T47D (cell line): Measurements from ENCODE around the gene FBXO30.

Experiments used
- DNase-seq, 2 experiments: peaks; one replicate each; pipeline versions ENCODE4 v3.0.0 to v3.0.0-alpha.2; 2011 to 2012; ENCODE audit warnings: low read depth in 1 of 2, low spot score in 1 of 2
- JUND ChIP-seq: IDR thresholded peaks from 2 replicates; pipeline ENCODE4 v1.6.1; 2012; ENCODE audit warnings: low read depth
- in situ Hi-C: cut with HindIII; loops from 2 replicates; pipeline ENCODE4 v1.10.0; 2016; ENCODE audit warnings: low sequenced_read_pairs, low pct_unique_long_range_greater_than_20kb

FBXO30 gene

DNA sequence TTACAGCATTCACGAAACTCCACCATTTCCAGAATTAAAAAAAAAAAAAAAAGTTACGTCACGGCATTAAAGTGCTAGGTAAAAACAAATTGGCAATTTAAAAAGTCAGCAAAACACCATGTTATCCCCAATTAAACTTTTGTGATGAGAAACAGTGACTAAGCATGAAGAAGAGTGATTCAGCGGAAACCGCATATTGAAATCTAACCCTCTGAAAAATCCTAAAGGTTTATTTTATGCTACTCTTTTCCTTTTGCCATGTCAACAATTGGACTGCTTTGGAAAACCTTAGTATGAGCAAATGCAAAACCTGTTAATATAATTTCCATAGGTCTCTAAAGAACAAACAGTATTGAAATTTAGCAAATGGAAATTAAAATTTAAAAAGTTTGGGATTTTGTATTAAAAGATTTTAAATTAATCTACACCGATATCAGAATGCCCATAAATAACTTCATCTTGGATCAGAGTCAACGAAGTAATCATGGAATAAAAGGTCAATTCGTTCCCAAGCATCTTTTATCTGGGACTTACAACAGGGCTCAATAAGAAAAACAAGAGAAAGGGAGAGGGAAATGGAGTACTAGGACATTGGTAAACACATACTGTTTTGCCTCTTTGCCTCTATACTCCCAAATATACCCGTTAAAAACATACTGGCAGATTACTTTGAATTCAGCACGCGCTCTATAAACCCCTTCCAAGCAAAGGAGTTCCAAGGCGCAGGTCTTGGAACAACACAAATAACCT, 1.1 kb downstream of the FBXO30 start:
- DNase-seq, result peak in 1 of 2 experiments; percentile 4
- in situ Hi-C loops, result no loop called here
- TF ChIP-seq JUND, result no peak

DNA sequence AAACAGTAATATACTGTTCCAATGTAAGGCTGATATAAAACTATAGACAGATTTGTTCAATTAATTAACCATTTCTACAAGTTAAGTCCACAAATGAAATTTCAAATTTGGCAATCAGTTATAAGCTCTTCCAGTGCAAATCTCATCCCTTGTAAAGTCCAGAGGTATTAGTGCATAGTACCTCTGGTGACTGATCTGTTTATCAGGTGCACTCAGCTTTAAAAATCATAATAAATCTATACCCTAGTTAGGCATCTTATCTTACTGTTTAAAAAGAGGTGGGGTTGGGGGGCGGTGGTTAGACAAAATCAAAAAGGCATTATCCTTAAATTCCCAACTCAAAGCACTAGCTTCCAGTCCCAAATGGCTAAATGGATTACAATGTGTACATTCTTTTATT, 2.9 kb downstream of the FBXO30 start:
- TF ChIP-seq JUND, result no peak
- in situ Hi-C loops, result no loop called here

GRCh38 chr6:145809785-145810184, 4.8 kb downstream of the FBXO30 start:
- no peak for DNase-seq
- in situ Hi-C loops, result no loop called here
- no peak for TF ChIP-seq JUND

More for the DNA sequence above, 2.9 kb downstream of the FBXO30 start:
- no peak for DNase-seq

DNA sequence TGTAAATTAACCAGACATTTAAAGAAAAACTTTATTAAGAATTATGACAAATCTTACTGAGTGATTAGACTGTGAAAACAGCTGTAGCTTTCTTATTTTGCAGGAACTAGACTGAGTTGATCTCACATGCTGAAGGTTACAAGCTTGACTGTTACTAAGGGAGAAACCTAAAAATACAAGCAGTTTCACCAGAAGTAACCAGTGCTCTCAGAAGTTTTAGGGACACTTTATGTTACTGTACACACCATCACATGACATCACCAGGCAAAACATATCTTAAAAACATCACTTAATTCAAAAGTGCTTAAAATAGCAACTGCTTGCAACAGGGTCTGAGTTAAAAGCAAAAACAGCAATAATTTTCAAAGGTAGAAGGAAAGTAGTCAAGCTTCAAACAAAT, 5.4 kb downstream of the FBXO30 start:
- no peak for TF ChIP-seq JUND
- no peak for DNase-seq
- in situ Hi-C loops, result no loop called here

DNA sequence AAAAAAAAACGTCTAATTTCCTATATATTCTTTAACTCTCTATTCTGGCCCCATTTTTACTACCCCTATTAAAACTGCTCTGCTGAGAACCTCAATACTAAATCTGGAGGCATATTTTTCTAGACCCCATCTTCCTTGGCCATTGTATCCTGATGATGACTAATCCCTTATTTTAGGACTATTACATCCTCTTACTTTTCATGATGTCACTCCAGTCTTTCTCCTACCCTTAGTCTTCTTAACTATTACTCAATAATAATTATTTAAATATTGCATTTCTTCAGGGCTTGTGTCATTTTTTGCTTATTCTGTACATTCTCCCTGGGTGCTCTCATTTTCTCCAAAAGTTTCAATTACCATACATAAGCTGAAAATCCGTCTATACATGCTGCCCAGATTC, 6.4 kb downstream of the FBXO30 start:
- TF ChIP-seq JUND, result no peak
- no peak for DNase-seq
- in situ Hi-C loops, result no loop called here

- no peak for TF ChIP-seq JUND
- no peak for DNase-seq
- in situ Hi-C loops, result no loop called here
These were observed 12.5 kb downstream of the FBXO30 start for GRCh38 chr6:145802141-145802540.

- in situ Hi-C loops, result no loop called here
- no peak for DNase-seq
- no peak for TF ChIP-seq JUND
These were observed 13.6 kb downstream of the FBXO30 start for GRCh38 chr6:145801021-145801420.

GRCh38 chr6:145798530-145798929, 16.1 kb downstream of the FBXO30 start:
- TF ChIP-seq JUND, result no peak
- DNase-seq, result no peak
- in situ Hi-C loops, result no loop called here

GRCh38 chr6:145789443-145789842, 25.2 kb downstream of the FBXO30 start:
- no peak for DNase-seq

GRCh38 chr6:145787688-145788087, 26.9 kb downstream of the FBXO30 start:
- TF ChIP-seq JUND, result no peak
- in situ Hi-C loops, result no loop called here
- no peak for DNase-seq

More at GRCh38 chr6:145789443-145789842, 25.2 kb downstream of the FBXO30 start:
- in situ Hi-C loops, result no loop called here
- no peak for TF ChIP-seq JUND

DNA sequence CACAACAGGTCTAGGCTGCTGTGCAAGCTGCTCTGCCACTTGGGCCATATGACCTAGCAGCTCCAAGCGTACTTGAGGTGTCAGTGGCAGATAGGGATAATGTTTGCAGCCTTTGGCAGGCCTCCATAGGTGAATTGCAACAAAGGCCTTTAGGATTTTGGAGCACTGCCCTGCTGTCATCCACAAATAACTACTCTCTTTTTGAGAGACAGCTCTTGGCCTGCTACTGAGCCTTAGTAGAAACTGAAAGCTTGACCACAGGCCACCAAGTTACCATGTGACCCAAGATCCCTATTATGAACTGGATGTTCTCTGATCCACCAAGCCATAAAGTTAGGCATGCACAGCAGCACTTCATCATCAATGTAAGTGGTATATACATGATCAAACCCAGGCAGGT, 29.9 kb downstream of the FBXO30 start:
- in situ Hi-C loops, result no loop called here
- no peak for DNase-seq
- no peak for TF ChIP-seq JUND

- DNase-seq, result no peak
- no peak for TF ChIP-seq JUND
These were observed 30.8 kb downstream of the FBXO30 start for GRCh38 chr6:145783796-145784195.

DNA sequence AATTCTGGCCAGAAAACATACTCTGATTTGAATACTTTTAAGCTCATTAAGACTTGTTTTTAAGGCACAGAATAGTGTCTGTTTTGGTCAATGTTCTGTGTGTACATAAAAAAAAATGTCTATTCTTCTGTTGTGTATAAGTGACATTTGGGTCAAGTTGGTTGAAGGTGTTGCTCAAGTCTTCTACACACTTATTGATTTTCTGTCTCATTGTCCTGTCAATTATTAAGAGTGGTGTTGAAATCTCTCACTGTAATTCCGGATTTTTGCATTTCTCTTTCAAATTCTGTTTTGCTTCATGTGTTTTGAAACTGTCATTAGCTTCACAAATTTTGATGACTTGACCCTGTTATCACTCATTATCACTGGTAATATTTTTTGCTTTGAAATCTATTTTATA, 41.7 kb downstream of the FBXO30 start:
- DNase-seq, result no peak
- in situ Hi-C loops, result no loop called here
- TF ChIP-seq JUND, result no peak

More at GRCh38 chr6:145783796-145784195, 30.8 kb downstream of the FBXO30 start:
- in situ Hi-C loops, result no loop called here

GRCh38 chr6:145765449-145765848, 49.1 kb downstream of the FBXO30 start:
- DNase-seq, result no peak
- no peak for TF ChIP-seq JUND
- in situ Hi-C loops, result no loop called here

DNA sequence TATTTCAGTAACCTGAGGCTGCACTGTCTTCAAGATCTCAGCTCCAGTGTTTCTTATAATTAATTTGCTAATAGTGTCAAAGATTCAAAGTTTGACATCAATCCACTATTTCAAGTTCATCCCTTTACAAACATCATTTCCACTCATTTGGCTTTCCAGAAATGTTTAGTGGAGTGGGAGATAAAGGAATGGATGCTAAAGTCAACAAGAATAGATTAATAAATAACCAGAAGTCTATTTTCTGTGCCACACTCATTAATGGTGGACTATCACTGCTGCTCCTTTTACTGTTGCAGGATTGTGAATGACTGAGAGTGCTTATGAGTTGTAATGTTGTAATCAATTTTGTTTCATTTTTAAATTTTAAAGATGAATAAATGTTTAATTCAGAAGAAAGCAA, 50.9 kb downstream of the FBXO30 start:
- no peak for TF ChIP-seq JUND
- no peak for DNase-seq
- in situ Hi-C loops, result no loop called here
